K562 (cell line): ENCODE results near the gene SORBS2. TPM values are rescaled to one million over a fixed set of nuclear protein-coding genes. Genes with fewer than 3 reads are reported as not detected.

Experiments used
- ATF7 ChIP-seq: fragments of 450-650 bp; IDR thresholded peaks from 2 replicates; pipeline ENCODE4 v1.7.1; 2014; ENCODE audit warnings: mild to moderate bottlenecking, moderate library complexity
- BMI1 ChIP-seq: fragments of 150-350 bp; IDR thresholded peaks from 2 replicates; pipeline ENCODE4 v1.6.1; 2014; ENCODE audit warnings: low read length
- CHAMP1 ChIP-seq: fragments of 450-650 bp; IDR thresholded peaks from 2 replicates; pipeline ENCODE4 v1.6.1; 2016; ENCODE audit warnings: mild to moderate bottlenecking
- FOXK1 ChIP-seq: sonication (generic); formaldehyde crosslinking; IDR thresholded peaks from 2 replicates; pipeline ENCODE4 v1.8.0; 2022; ENCODE audit warnings: missing genetic modification reagents, mild to moderate bottlenecking, borderline replicate concordance
- GABPA ChIP-seq: fragments of 200-800 bp; sonication (Bioruptor generic); conservative IDR thresholded peaks from 2 replicates; pipeline ENCODE4 v1.6.1; 2016; ENCODE audit warnings: low read depth, missing genetic modification characterization, missing compliant biosample characterization
- GATA2 ChIP-seq: sonication (generic); formaldehyde crosslinking; IDR thresholded peaks from 2 replicates; pipeline ENCODE4 v1.4.0; 2020; ENCODE audit warnings: mild to moderate bottlenecking, missing genetic modification reagents
- IRF1 ChIP-seq: sonication (generic); formaldehyde crosslinking; IDR thresholded peaks from 2 replicates; pipeline ENCODE4 v1.8.0; 2022; ENCODE audit warnings: missing genetic modification reagents, mild to moderate bottlenecking, borderline replicate concordance
- JUN ChIP-seq, 2 experiments: sonication (generic) in 1 of 2; formaldehyde crosslinking in 1 of 2; IDR thresholded peaks; 2 replicates each; pipeline versions ENCODE4 v1.6.1 to v1.8.0; 2012 to 2022; ENCODE audit warnings: borderline replicate concordance in 2 of 2, mild to moderate bottlenecking in 2 of 2, improper control_type of control experiment in 1 of 2, low read depth in 1 of 2, low read length in 1 of 2, missing genetic modification reagents in 1 of 2
- MAX ChIP-seq: sonication (generic); formaldehyde crosslinking; IDR thresholded peaks from 2 replicates; pipeline ENCODE4 v1.9.0; 2022; ENCODE audit warnings: mild to moderate bottlenecking, missing genetic modification reagents
- MLLT1 ChIP-seq, 2 experiments: fragments of 450-650 bp; IDR thresholded peaks; 2 replicates each; pipeline ENCODE4 v1.6.1; 2016
- NONO ChIP-seq, 2 experiments: fragments of 200-400 bp in 1 of 2; fragments of 450-650 bp in 1 of 2; formaldehyde crosslinking in 1 of 2; IDR thresholded peaks; 2 replicates each; pipeline ENCODE4 v1.6.1; 2017; ENCODE audit warnings: low read depth in 2 of 2, mild to moderate bottlenecking in 2 of 2, moderate library complexity in 2 of 2, low read length in 1 of 2
- PTBP1 ChIP-seq: fragments of 200-400 bp; formaldehyde crosslinking; IDR thresholded peaks from 2 replicates; pipeline ENCODE4 v1.6.1; 2017; ENCODE audit warnings: low read depth, low read length
- RNF2 ChIP-seq: sonication (generic); IDR thresholded peaks from 2 replicates; pipeline ENCODE4 v1.6.1; 2016
- SAP30 ChIP-seq: fragments of 200-600 bp; sonication (generic); IDR thresholded peaks from 2 replicates; pipeline ENCODE4 v1.6.1; 2012; ENCODE audit warnings: borderline replicate concordance, low read depth, mild to moderate bottlenecking, moderate library complexity, low read length, control low read depth, inconsistent platforms; ENCODE audit not compliant: insufficient read depth, poor library complexity, severe bottlenecking
- TAF9B ChIP-seq: fragments of 450-650 bp; IDR thresholded peaks from 2 replicates; pipeline ENCODE4 v1.6.1; 2018; ENCODE audit warnings: mild to moderate bottlenecking; ENCODE audit not compliant: partially characterized antibody
- THRAP3 ChIP-seq: fragments of 450-650 bp; IDR thresholded peaks from 2 replicates; pipeline ENCODE4 v1.6.1; 2016; ENCODE audit warnings: mild to moderate bottlenecking, inconsistent platforms, borderline replicate concordance
- ZBTB49 ChIP-seq: sonication (generic); formaldehyde crosslinking; IDR thresholded peaks from 2 replicates; pipeline ENCODE4 v1.8.0; 2022; ENCODE audit warnings: missing genetic modification reagents, mild to moderate bottlenecking, borderline replicate concordance
- ZNF263 ChIP-seq: sonication (generic); formaldehyde crosslinking; IDR thresholded peaks from 2 replicates; pipeline ENCODE4 v1.8.0; 2022; ENCODE audit warnings: mild to moderate bottlenecking, missing genetic modification reagents, borderline replicate concordance
- ZNF282 ChIP-seq: sonication (generic); formaldehyde crosslinking; IDR thresholded peaks from 2 replicates; pipeline ENCODE4 v1.8.1; 2023; ENCODE audit warnings: missing genetic modification reagents
- ZNF311 ChIP-seq: fragments of 250-450 bp; sonication (Bioruptor Pico); IDR thresholded peaks from 2 replicates; pipeline ENCODE4 v1.4.0; 2020; ENCODE audit warnings: mild to moderate bottlenecking, moderate library complexity
- polyA plus RNA-seq, 8 experiments: library from polyadenylated mRNA; depleted of rRNA in 4 of 8; stranded (reverse) in 5 of 8; unstranded in 3 of 8; fragments of >200 nt; fragmentation: Nextera tagmentation in 2 of 8; fragmentation: Illumina TruSeq in 1 of 8; extraction: Ambion mirVana in 2 of 8; extraction: Trizol in 1 of 8; gene quantifications; 2 replicates each; pipeline versions ENCODE4 v1.2.1 to v1.2.3, GENCODE V29; 2011 to 2014; ENCODE audit warnings: inconsistent platforms in 1 of 8, missing spikeins in 1 of 8
- total RNA-seq, 7 experiments: library from RNA; depleted of rRNA in 6 of 7; stranded (reverse); fragments of >200 nt in 6 of 7; fragmentation: Illumina TruSeq in 2 of 7; extraction: Trizol in 2 of 7; gene quantifications; 2 replicates each; pipeline versions ENCODE4 v1.2.1 to v1.2.3, GENCODE V29; 2011 to 2021; ENCODE audit warnings: low replicate concordance in 1 of 7

SORBS2 gene
- total and polyA plus RNA-seq, 9 of the 15 experiments (the other 6 are each of a cell fraction or from before 2014, with no cell fraction given), result 0.29 TPM; not detected in 8

GRCh38 chr4:185597532-185598188, 214.3 kb downstream of the SORBS2 start (continued):
- TF ChIP-seq IRF1 (CRISPR knock-in tag) (no peak), BMI1 (peak; percentile 36; the same call in 1 of the 2 replicates), PTBP1 (no peak), ZNF311 (CRISPR knock-in tag) (no peak), MAX (CRISPR knock-in tag) (no peak), RNF2 (no peak), GABPA (tag) (no peak), CHAMP1 (no peak), NONO (IDR thresholded peaks at IDR 0.05; ENCODE audit: low read depth in 2 of 2, low read length in 1 of 2) (no peak), ZNF282 (CRISPR knock-in tag) (no peak), MLLT1 (IDR thresholded peaks at IDR 0.05) (no peak), SAP30 (no peak), ATF7 (peak; percentile 51), JUN (IDR thresholded peaks at IDR 0.05; ENCODE audit: borderline replicate concordance, low read depth, low read length) (0 out of 2 replicates have a peak, but pooled peaks have one; percentile 15), JUN (CRISPR knock-in tag; IDR thresholded peaks at IDR 0.05; ENCODE audit: borderline replicate concordance) (no peak), ZBTB49 (CRISPR knock-in tag) (no peak), ZNF263 (no peak), TAF9B (no peak), GATA2 (CRISPR knock-in tag) (no peak), THRAP3 (no peak), FOXK1 (CRISPR knock-in tag) (no peak)
